GM18502 (cell line): ENCODE results near the gene PTPN5.
"Not testable (repeated sequence)": the region's sequence is repeated elsewhere in the genome, so short reads cannot be mapped to it uniquely, and the experiment has no call there.

ENCODE experiments used
- ATAC-seq: cut with Tn5 transposase; IDR thresholded peaks from one replicate; pipeline ENCODE4 v1.9.1; 2021; ENCODE audit warnings: mild to moderate bottlenecking; ENCODE audit not compliant: unreplicated experiment, poor library complexity

Gene PTPN5

DNA sequence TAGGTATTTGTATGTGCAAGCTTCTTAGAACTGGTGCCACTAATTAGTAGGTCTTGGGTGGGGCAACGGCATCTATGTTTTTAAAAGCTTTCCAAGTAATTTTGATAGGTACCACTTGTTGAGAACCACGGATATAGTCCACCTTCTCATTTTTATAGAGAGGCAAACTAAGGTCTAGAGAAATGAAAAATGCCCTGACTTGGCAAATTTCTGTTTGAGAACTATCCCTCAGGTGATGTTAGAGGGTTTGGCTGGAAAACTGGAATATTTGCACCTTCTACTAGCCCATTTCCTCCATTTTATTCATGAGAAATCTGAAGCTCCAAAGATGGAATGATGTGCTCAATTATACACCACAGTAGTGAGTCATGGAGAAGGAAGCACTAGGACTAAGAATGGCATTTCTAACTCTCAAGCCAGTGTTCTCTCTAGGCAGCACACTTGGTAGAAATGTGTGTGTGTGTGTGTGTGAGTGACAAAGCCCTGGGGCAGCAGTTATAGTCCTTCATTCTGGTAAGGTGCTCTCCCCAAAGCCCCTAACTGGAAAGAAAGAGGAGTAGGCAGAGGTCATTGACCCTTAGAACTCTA lies 94.9 kb downstream of the PTPN5 start:
- ATAC-seq, result no peak

DNA sequence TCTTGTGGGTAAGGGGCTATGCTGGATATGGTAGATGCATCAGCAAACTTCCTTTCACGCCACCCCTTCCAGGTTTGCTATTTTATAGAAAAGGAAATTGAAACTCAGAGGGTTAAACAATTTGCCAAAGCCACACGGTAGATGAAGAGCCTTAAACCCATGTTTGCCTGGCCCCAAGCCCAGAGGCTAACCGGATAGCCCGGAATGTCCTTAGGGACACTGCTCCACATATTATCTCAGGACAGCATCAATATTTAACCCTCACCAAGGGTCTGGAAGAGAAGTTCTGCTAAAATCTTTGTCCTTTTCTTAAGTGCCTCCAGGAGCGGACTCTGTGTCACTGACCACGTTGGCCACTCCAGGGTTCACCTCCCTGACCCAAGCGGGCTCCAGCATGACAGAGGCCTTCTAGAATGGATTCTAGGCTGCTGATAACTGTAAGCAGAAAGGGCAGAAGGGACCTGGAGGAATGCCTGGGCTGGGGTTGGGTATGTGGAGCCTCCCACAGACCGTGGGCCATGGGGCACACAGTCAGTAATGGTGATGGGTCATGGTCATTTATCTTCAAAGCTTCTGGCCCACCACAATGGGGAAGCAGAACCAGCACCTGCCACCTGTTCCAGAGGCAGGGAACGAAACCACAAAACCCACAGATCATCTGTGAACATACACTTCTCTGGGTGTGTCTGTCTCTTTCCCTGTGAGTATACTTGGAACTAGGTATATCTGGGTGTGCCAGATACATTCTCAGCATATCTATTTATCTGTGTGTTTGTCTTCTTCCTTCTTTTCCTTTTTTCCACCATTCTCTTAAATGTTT lies 98.4 kb downstream of the PTPN5 start:
- no peak for ATAC-seq

DNA sequence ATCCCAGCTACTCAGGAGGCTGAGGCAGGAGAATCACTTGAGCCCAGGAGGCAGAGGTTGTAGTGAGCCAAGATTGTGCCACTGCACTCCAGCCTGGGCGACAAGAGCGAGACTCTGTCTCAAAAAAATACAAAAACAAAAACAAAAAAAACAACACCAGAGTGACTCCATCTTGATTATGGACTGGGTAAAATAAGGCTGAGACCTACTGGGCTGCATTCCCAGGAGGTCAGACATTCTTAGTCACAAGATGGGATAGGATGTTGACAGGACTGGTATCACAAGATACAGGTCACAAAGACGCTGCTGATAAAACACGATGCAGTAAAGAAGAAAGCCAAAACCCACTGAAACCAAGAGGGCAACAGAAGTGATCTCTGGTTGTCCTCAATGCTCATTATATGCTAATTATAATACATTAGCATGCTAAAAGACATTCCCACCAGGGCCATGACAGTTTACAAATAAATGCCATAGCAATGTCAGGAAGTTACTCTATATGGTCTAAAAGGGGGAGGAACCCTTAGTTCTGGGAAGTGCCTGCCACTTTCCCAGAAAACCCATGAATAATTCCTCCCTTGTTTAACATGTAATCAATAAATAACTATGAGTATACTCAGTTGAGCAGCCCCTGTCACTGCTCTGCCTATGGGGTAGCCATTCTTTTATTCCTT lies 100.0 kb downstream of the PTPN5 start:
- not testable (repeated sequence) for ATAC-seq

DNA sequence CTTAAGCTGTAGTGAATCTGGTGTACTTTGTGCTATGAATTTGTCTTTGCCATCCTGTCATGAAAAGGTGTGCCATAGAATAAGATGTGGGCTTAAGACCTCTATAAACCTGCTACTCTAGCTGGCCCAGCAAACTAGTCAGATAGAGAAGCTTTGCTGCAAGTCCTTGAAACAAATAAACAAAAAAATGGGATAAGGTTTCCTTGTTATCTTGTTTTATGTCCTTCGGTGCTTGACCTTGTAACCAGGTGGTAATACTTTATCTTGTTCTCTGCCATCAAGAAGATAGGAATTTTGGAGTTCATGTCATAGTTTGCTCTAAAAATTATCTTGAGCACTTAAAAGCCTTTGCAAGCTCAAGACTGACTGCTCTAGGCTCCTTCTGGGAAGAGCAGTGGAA lies 107.3 kb downstream of the PTPN5 start:
- no peak for ATAC-seq

DNA sequence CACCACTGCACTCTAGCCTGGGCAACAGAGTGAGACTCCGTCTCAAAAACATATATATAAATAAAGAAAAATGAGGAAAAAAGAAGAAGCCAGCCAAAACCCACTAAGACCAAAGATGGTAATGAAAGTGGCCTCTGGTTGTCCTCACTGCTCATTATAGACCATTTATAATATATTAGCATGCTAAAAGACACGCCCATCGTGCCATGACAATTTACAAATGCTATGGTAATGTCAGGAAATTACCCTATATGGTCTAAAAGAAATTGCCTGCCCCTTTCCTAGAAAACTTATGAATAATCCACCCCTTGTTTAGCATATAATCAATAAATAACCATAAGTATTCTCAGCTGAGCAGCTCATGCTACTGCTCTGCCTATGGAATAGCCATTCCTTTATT lies 109.1 kb downstream of the PTPN5 start:
- no peak for ATAC-seq

DNA sequence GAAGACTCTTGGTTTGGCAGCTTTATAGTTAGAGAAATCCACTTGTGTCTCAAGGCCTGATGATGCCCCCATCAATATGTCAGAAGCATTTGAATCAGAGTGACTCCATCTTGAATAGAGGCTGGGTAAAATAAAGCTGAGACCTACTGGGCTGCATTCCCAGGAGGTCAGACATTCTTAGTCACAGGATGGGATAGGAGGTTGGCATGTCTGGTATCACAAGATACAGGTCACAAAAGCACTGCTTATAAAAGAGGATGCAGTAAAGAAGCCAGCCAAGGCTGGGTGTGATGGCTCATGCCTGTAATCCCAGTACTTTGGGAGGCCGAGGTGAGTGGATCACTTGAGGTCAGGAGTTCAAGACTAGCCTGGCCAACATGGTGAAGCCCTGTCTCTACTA lies 109.6 kb downstream of the PTPN5 start:
- not testable (repeated sequence) for ATAC-seq
